A549 treated with Mapracorat at 1 μM for 4 hours (cell line): Measurements from ENCODE around the gene KLHL21. TPM values are rescaled to one million over a fixed set of nuclear protein-coding genes. Genes with fewer than 3 reads are reported as not detected.

ENCODE experiments used
- total RNA-seq: library from RNA; stranded (reverse); fragments of 200-300 nt; extraction: Qiagen RNA extraction; gene quantifications from 5 replicates; pipeline ENCODE4 v1.2.3, GENCODE V29; 2022

The KLHL21 gene, protein sequence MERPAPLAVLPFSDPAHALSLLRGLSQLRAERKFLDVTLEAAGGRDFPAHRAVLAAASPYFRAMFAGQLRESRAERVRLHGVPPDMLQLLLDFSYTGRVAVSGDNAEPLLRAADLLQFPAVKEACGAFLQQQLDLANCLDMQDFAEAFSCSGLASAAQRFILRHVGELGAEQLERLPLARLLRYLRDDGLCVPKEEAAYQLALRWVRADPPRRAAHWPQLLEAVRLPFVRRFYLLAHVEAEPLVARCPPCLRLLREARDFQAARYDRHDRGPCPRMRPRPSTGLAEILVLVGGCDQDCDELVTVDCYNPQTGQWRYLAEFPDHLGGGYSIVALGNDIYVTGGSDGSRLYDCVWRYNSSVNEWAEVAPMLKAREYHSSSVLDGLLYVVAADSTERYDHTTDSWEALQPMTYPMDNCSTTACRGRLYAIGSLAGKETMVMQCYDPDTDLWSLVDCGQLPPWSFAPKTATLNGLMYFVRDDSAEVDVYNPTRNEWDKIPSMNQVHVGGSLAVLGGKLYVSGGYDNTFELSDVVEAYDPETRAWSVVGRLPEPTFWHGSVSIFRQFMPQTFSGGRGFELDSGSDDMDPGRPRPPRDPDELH
- total RNA-seq = 14.9 to 25.9 TPM (median 21.8 TPM) in 5 replicates

DNA sequence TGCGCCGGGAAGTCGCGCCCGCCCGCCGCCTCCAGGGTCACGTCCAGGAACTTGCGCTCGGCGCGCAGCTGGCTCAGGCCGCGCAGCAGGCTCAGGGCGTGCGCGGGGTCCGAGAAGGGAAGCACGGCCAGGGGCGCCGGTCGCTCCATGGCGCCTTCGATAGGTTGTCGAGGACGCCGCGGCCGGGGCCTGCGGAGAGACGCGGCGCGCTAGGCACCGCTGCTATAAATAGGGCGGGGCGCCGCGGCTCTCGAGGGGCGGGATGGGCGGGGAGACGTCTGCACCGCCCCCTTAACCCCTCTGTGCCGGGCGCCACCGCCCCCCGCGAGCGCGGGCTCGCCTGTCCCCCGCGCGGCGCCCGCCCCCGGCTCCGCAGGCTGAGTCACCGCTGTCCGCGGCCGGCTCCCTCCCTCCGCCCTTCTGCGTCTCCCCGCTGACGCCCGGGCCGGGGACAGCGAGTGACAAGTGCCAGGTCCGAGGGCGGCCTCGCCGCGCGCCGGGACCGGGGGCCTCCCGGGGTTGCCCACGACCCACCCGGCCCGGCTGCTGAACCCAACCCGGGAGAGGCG is at the start of gene KLHL21:
Gene KLHL21, minus strand, starts transcription at position 201 of the 569 bp plus-strand sequence. Its CDS starts 52 bp downstream, at position 149.

DNA sequence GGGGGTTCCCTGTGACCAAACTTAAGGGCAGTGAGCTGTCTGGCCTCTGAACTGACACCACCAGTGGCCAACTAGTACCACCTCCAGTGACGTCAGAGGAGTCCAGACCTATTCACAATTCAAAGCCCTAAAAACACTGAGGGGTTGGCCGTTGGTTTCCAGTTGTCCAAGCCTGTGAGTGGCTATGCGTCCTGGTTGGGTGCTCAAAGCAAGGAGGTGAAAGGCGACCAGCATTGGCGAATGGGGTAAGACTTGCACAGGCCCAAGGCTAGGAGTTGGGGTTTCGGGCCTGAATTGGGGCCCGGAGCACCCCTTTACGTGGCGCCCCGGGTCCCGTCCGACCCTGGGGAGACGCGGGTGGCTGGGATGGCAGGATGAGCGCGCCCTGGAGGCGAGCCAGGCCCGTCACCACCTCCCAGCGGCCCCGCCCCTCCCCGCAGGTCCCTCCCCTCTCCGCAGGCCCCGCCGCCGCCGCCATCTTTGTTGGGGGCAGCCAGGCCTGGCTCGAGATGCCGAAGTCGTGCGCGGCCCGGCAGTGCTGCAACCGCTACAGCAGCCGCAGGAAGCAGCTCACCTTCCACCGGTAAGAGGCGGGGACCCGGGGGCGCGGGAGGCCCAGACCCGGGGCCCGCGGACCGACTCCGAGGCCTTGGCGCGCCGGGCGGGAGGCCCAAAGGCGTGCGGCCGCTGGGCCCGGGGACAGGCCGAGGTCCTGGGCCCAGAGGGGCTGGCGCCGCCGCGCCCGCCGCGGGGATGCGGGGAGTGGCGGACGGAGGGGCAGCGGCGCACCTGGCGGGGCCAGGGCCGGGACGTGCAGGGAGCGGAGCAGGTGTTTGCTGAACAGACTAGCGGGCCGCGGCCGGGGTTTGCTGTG is 22.3 kb upstream of the KLHL21 start, which contains the start of gene THAP3:
Gene THAP3, plus strand, starts transcription at position 159 of the 874 bp plus-strand sequence. Its CDS starts 351 bp downstream, at position 510.

DNA sequence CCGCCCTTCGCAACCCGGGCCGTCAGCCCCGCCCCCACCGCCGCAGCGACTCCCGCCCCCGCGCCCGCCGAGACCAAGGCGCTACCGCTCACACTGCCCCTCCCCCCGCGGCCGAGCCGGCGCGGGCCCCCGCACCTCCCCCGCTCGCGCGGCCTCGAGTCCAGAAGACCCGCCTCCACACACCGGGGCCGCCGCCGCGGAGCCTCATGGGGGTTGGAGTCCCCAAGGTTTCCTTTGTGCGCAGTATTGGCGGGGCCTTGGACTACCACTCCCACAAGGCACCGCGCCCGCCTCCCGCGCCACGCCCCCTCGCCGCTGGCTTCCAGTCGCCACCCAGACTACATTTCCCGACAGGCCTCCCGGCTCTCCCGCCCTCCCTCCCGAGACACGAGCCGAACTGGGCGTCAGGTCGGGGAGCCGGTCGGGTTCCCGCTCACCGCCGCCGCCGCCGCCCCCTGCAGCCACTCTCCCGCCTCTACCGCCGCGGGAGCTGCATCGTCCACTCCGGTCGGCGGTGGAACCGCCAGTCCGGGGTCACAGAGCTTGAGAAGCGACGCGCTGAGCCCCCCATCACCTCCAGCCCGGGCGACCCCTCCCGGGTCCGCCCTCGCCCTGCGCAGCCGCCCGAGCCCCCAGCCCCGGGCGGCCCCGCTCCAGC is 10.8 kb upstream of the KLHL21 start, which contains the start of gene PHF13:
Gene PHF13, plus strand, starts transcription at position 371 of the 658 bp plus-strand sequence. CDS start 336 bp downstream, outside the sequence.

DNA sequence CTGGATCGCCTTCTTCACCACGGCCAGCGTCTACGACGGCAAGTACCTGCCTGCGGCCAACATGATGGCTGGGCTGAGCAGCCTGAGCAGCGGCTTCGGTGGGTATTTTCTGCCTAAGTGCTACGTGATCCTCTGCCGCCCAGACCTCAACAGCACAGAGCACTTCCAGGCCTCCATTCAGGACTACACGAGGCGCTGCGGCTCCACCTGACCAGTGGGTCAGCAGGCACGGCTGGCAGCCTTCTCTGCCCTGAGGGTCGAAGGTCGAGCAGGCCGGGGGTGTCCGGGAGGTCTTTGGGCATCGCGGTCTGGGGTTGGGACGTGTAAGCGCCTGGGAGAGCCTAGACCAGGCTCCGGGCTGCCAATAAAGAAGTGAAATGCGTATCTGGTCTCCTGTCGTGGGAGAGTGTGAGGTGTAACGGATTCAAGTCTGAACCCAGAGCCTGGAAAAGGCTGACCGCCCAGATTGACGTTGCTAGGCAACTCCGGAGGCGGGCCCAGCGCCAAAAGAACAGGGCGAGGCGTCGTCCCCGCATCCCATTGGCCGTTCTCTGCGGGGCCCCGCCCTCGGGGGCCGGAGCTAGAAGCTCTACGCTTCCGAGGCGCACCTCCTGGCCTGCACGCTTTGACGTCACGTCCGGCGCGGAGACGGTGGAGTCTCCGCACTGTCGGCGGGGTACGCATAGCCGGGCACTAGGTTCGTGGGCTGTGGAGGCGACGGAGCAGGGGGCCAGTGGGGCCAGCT is 23.1 kb downstream of the KLHL21 start, which contains the start of gene ZBTB48:
Gene ZBTB48, plus strand, starts transcription at position 621 of the 745 bp plus-strand sequence. CDS start 616 bp downstream, outside the sequence.

DNA sequence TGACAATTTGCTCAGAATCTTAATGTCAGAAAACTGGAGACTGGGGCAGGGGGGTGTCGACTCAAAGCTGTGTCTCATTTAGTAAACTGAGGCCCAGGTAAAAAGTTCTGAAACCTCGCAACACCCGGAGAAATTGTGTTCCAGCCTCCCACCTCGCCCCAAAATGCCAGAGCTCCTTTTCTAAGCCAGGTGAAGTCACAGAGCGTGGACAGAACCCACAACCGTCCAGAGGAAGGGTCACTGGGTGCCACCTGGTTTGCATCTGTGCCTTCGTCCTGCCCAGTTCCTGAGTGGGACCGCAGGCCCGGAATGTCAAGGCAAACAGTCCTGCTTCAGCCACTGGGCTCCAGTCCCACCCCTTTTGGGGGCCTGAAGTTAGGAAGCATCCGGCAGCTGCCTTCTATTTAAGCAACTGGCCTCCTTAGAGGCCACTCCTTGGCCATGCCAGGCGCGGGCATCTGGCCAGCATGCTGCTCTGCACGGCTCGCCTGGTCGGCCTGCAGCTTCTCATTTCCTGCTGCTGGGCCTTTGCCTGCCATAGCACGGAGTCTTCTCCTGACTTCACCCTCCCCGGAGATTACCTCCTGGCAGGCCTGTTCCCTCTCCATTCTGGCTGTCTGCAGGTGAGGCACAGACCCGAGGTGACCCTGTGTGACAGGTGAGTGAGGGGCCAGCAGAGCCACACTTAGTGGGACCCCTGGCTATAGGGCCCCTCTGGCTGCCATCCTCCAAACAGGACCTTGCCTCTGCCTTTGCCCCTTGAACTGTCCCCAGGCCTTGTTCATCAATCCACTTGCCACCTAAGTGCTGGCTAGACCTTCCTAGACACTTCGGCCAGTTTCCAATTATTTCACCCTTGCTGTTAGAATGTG is 47.5 kb downstream of the KLHL21 start, which contains the start of gene TAS1R1:
Gene TAS1R1, plus strand, starts transcription at position 401 of the 872 bp plus-strand sequence. Its CDS starts 67 bp downstream, at position 468.

DNA sequence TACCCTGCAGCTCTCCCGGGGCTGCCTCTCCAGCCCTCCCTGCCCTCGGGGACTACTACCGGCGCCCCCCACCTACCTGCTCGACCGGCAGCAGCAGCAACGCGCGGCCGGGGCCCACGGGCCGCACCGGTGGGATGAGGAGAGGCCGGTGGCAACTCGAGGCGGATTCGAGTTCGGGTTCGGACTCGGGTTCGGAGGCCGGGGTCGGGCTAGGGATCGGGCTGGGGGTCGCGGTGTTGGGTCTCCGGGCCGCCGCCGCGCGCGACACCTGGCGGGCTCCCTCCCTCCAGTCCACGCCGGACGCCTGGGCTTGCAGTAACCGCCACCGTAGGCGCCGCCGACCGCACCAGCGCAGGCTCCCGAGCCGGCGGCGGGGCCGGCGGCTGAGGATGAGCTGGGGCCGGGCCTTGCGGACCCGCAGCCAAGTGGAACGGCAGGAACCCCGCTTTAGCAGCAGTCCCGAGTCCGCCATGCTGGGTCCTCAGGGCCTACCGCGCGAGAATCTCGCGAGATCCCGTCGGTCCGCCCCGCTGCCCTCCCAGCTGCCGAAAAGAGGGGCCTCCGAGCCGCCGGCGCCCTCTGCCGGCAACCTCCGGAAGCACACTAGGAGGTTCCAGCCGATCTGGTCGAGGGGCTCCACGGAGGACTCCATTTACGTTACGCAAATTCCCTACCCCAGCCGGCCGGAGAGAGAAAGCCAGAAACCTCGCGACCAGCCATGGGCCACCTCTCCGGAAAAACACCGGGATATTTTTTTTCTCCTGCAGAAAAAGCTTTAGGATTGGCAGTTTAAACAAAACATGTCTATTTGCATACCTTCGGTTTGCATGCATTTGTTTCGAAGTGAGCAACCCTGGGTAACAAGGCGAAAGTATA is 48.4 kb downstream of the KLHL21 start, which contains the start of gene NOL9:
Gene NOL9, minus strand, starts transcription at position 483 of the 876 bp plus-strand sequence. Its CDS starts 11 bp downstream, at position 472.

Other genes starting within 250 kb of the KLHL21 start
- gene ACOT7, start 209.1 kb downstream of the KLHL21 start, total RNA-seq = 68.7 to 103 TPM (median 91.2 TPM) in 5 replicates
- gene HES2, start 182.9 kb downstream of the KLHL21 start, total RNA-seq = 2.6 to 5.7 TPM (median 5.2 TPM) in 5 replicates
- gene ESPN, start 178.1 kb downstream of the KLHL21 start, total RNA-seq = 0.55 to 1.0 TPM (median 0.68 TPM) in 5 replicates
- gene TNFRSF25, start 136.7 kb downstream of the KLHL21 start, total RNA-seq = 2.3 to 4.9 TPM (median 3.4 TPM) in 5 replicates
- gene PLEKHG5, start 111.2 kb downstream of the KLHL21 start, total RNA-seq = 2.6 to 4.9 TPM (median 3.3 TPM) in 5 replicates
- gene NOL9, start 48.4 kb downstream of the KLHL21 start, total RNA-seq = 3.5 to 4.9 TPM (median 3.9 TPM) in 5 replicates
- gene TAS1R1, start 47.6 kb downstream of the KLHL21 start, total RNA-seq = not detected in 5 replicates
- 12.0 to 18.4 TPM (median 17.1 TPM) in 5 replicates for gene ZBTB48, start 22.9 kb downstream of the KLHL21 start, total RNA-seq
- 8.0 to 11.6 TPM (median 9.5 TPM) in 5 replicates for gene PHF13, start 10.9 kb upstream of the KLHL21 start, total RNA-seq
- 14.3 to 18.9 TPM (median 16.6 TPM) in 5 replicates for gene THAP3, start 22.0 kb upstream of the KLHL21 start, total RNA-seq
- gene DNAJC11, start 98.9 kb upstream of the KLHL21 start, total RNA-seq = 32.3 to 35.5 TPM (median 33.0 TPM) in 5 replicates
- 60.7 to 71.7 TPM (median 69.2 TPM) in 5 replicates for gene CAMTA1, start 182.6 kb upstream of the KLHL21 start, total RNA-seq